SK-N-SH (cell line): ENCODE measurements around the gene PXMP2. TPM values are rescaled to one million over a fixed set of nuclear protein-coding genes. Genes with fewer than 3 reads are reported as not detected.

Experiments
- CTCF ChIA-PET: fragments of 300-600, 350-600 bp; formaldehyde crosslinking; extraction: SDS; loops from one replicate; lab custom pipeline; 2021; lab: Yijun Ruan, JAX
- POLR2A ChIA-PET: fragments of 350-600 bp; sonication (Branson Sonifier 250); formaldehyde crosslinking; extraction: SDS; loops from one replicate; lab custom pipeline; 2020; ENCODE audit warnings: antibody characterized with exemption, inconsistent platforms; lab: Yijun Ruan, JAX
- DNase-seq: peaks from one replicate; pipeline ENCODE4 v3.0.0; 2012
- H2AFZ ChIP-seq: fragments of 200-600 bp; sonication (generic); 2 replicates; pipeline ENCODE4 v1.8.1; 2016; ENCODE audit warnings: antibody characterized with exemption, mild to moderate bottlenecking, low read depth
- H3F3A ChIP-seq: fragments of 200-600 bp; sonication (generic); replicated peaks from 2 replicates; pipeline ENCODE3; 2016; ENCODE audit warnings: antibody characterized with exemption, mild to moderate bottlenecking; ENCODE audit not compliant: insufficient read depth
- H3K27ac ChIP-seq, 2 experiments: fragments of 200-500 bp in 1 of 2; fragments of 200-600 bp in 1 of 2; sonication (Bioruptor generic) in 1 of 2; sonication (generic), shearing (Covaris generic) in 1 of 2; 2 replicates each; pipeline versions ENCODE4 v1.5.1 to v1.6.1; 2014 to 2016; ENCODE audit warnings: low read depth in 2 of 2, inconsistent platforms in 1 of 2, low read length in 1 of 2, mild to moderate bottlenecking in 1 of 2, mixed read lengths in 1 of 2
- H3K27me3 ChIP-seq: fragments of 200-600 bp; sonication (generic), shearing (Covaris generic); 2 replicates; pipeline ENCODE4 v1.6.1; 2016; ENCODE audit warnings: mixed run types; ENCODE audit not compliant: insufficient read depth
- H3K36me3 ChIP-seq, 2 experiments: fragments of 200-500 bp in 1 of 2; fragments of 200-600 bp in 1 of 2; sonication (Bioruptor generic) in 1 of 2; sonication (generic) in 1 of 2; replicated peaks in 1 of 2; 2 replicates each; pipeline versions ENCODE3 to v1.5.1; 2014 to 2016; ENCODE audit warnings: low read length in 1 of 2, mild to moderate bottlenecking in 1 of 2; ENCODE audit not compliant: insufficient read depth in 2 of 2, control insufficient read depth in 1 of 2
- H3K4me1 ChIP-seq, 2 experiments: fragments of 200-500 bp in 1 of 2; fragments of 200-600 bp in 1 of 2; sonication (Bioruptor generic) in 1 of 2; sonication (generic), shearing (Covaris generic) in 1 of 2; 2 replicates each; pipeline versions ENCODE4 v1.5.1 to v1.6.1; 2014 to 2016; ENCODE audit warnings: low read depth in 1 of 2, low read length in 1 of 2, mixed run types in 1 of 2; ENCODE audit not compliant: insufficient read depth in 2 of 2, control insufficient read depth in 1 of 2
- H3K4me2 ChIP-seq: fragments of 200-600 bp; sonication (generic), shearing (Covaris generic); 2 replicates; pipeline ENCODE4 v1.6.1; 2017; ENCODE audit warnings: mixed run types
- H3K4me3 ChIP-seq, 2 experiments: fragments of 200-500 bp in 1 of 2; fragments of 200-600 bp in 1 of 2; sonication (Bioruptor generic) in 1 of 2; sonication (generic), shearing (Covaris generic) in 1 of 2; 2 replicates each; pipeline versions ENCODE4 v1.5.1 to v1.8.1; 2014 to 2016; ENCODE audit warnings: low read depth in 2 of 2, inconsistent platforms in 1 of 2, low read length in 1 of 2, mild to moderate bottlenecking in 1 of 2, mixed read lengths in 1 of 2, moderate library complexity in 1 of 2
- H3K79me2 ChIP-seq: fragments of 200-600 bp; sonication (generic); 2 replicates; pipeline ENCODE4 v1.8.1; 2017; ENCODE audit warnings: mild to moderate bottlenecking; ENCODE audit not compliant: insufficient read depth
- H3K9ac ChIP-seq: fragments of 200-600 bp; sonication (generic); 2 replicates; pipeline ENCODE4 v1.6.1; 2017; ENCODE audit warnings: mixed run types
- H3K9me2 ChIP-seq: fragments of 200-600 bp; sonication (generic); 2 replicates; pipeline ENCODE4 v1.6.1; 2017; ENCODE audit warnings: mixed run types
- H3K9me3 ChIP-seq: fragments of 200-600 bp; sonication (generic); 2 replicates; pipeline ENCODE4 v1.6.1; 2017; ENCODE audit warnings: mixed run types, mild to moderate bottlenecking, moderate library complexity
- H4K20me1 ChIP-seq: fragments of 200-600 bp; sonication (generic); 2 replicates; pipeline ENCODE4 v1.6.1; 2017; ENCODE audit warnings: mild to moderate bottlenecking, mixed run types; ENCODE audit not compliant: insufficient read depth
- CTCF ChIP-seq: fragments of 200-600 bp; sonication (generic); IDR thresholded peaks from 2 replicates; pipeline ENCODE4 v1.6.1; 2017; ENCODE audit warnings: antibody characterized with exemption, mild to moderate bottlenecking, moderate library complexity
- FOXM1 ChIP-seq: IDR thresholded peaks from 2 replicates; pipeline ENCODE4 v1.4.0; 2012; ENCODE audit warnings: low read depth, mild to moderate bottlenecking
- GABPA ChIP-seq: IDR thresholded peaks from 2 replicates; pipeline ENCODE4 v1.4.0; 2012; ENCODE audit warnings: low read depth, mild to moderate bottlenecking
- GATA2 ChIP-seq: sonication (generic); formaldehyde crosslinking; IDR thresholded peaks from 2 replicates; pipeline ENCODE4 v1.5.0; 2020; ENCODE audit warnings: mild to moderate bottlenecking, missing genetic modification reagents
- JUND ChIP-seq: IDR thresholded peaks from 2 replicates; pipeline ENCODE4 v1.4.0; 2012
- NFIC ChIP-seq: IDR thresholded peaks from 2 replicates; pipeline ENCODE4 v1.4.0; 2012; ENCODE audit warnings: borderline replicate concordance
- NRF1 ChIP-seq: IDR thresholded peaks from 2 replicates; pipeline ENCODE4 v1.6.1; 2012; ENCODE audit warnings: low read depth, mild to moderate bottlenecking, low read length
- PBX3 ChIP-seq: IDR thresholded peaks from 2 replicates; pipeline ENCODE4; 2012
- RAD21 ChIP-seq: IDR thresholded peaks from 2 replicates; pipeline ENCODE4 v1.6.1; 2012; ENCODE audit warnings: mild to moderate bottlenecking, low read length
- SIN3A ChIP-seq: IDR thresholded peaks from 2 replicates; pipeline ENCODE4 v1.6.1; 2012; ENCODE audit warnings: low read depth, mild to moderate bottlenecking, low read length, moderate library complexity, borderline replicate concordance
- SMC3 ChIP-seq: IDR thresholded peaks from 2 replicates; pipeline ENCODE4 v1.6.1; 2012; ENCODE audit warnings: low read depth, low read length, improper control_type of control experiment
- TCF12 ChIP-seq: IDR thresholded peaks from 2 replicates; pipeline ENCODE4 v1.4.0; 2012
- USF1 ChIP-seq: IDR thresholded peaks from 2 replicates; pipeline ENCODE4 v1.4.0; 2012; ENCODE audit warnings: low read depth, borderline replicate concordance
- WGBS: methylation state at CpG from one replicate; pipeline ENCODE4 v1.1.6; 2017; ENCODE audit warnings: low lambda C conversion rate; 5-methylcytosine and 5-hydroxymethylcytosine counted together
- polyA plus RNA-seq, 3 experiments: library from polyadenylated mRNA; depleted of rRNA; stranded (reverse); fragments of >200 nt; gene quantifications; 2 replicates each; pipeline ENCODE4 v1.2.3, GENCODE V29; 2012
- TF ChIP-seq, protein P1 (sequence below): IDR thresholded peaks from 2 replicates; pipeline ENCODE4 v1.4.0; 2012; ENCODE audit warnings: low read depth, borderline replicate concordance

Gene PXMP2
- polyA plus RNA-seq, 1 of the 3 experiments (the other 2 are of a cell fraction): 35.8 TPM

GRCh38 chr12:132723764-132724140 is 36.4 kb downstream of the PXMP2 start:
- Histone ChIP-seq H4K20me1 (peaks cover 30% of the 10 kb centered on the region), H3F3A (peaks cover 25% of the 10 kb centered on the region), H3K79me2 (peaks cover 35% of the 10 kb centered on the region; the same call in 1 of the 2 replicates), H3K9me2 (no peaks in the 10 kb centered on the region), H3K4me1 (no peaks in the 10 kb centered on the region), H3K4me3 (no peak overlapping the region), H3K4me2 (no peak overlapping the region), H3K36me3 (peaks cover 59 to 73% of the 10 kb centered on the region in 2 experiments), H3K9me3 (no peaks in the 10 kb centered on the region), H3K27me3 (no peaks in the 10 kb centered on the region), H2AFZ (no peak overlapping the region), H3K9ac (no peak overlapping the region), H3K27ac (peak overlapping the region in 1 of 2 experiments; percentile 35; a peak in 1 of 4 replicates)
- POLR2A ChIA-PET: no interaction called here
- no peak for TF ChIP-seq USF1
- no peak for TF ChIP-seq PBX3
- no peak for TF ChIP-seq SIN3A
- TF ChIP-seq NFIC: no peak
- no peak for TF ChIP-seq GABPA
- TF ChIP-seq SMC3: no peak
- TF ChIP-seq FOXM1: no peak
- TF ChIP-seq JUND: no peak
- no peak for TF ChIP-seq RAD21
- no peak for TF ChIP-seq GATA2
- TF ChIP-seq TCF12: no peak
- TF ChIP-seq, protein P1, sequence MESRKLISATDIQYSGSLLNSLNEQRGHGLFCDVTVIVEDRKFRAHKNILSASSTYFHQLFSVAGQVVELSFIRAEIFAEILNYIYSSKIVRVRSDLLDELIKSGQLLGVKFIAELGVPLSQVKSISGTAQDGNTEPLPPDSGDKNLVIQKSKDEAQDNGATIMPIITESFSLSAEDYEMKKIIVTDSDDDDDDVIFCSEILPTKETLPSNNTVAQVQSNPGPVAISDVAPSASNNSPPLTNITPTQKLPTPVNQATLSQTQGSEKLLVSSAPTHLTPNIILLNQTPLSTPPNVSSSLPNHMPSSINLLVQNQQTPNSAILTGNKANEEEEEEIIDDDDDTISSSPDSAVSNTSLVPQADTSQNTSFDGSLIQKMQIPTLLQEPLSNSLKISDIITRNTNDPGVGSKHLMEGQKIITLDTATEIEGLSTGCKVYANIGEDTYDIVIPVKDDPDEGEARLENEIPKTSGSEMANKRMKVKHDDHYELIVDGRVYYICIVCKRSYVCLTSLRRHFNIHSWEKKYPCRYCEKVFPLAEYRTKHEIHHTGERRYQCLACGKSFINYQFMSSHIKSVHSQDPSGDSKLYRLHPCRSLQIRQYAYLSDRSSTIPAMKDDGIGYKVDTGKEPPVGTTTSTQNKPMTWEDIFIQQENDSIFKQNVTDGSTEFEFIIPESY: no peak
- no peak for TF ChIP-seq NRF1
- no peak for TF ChIP-seq CTCF
- DNase-seq: no peak
- WGBS: 87% methylated on average over 2 of the region's 2 CpGs
- CTCF ChIA-PET: no interaction called here
